GM10266 (cell line): Measurements from ENCODE around the gene GNPAT.

Experiments
- DNase-seq: peaks from one replicate; pipeline ENCODE4 v3.0.0; 2012; ENCODE audit errors: extremely low spot score
- TF ChIP-seq, protein P1 (sequence below): IDR thresholded peaks from 2 replicates; pipeline ENCODE4 v1.5.1; 2012; ENCODE audit warnings: mild to moderate bottlenecking, low read depth; ENCODE audit not compliant: control insufficient read depth, insufficient read depth; ENCODE audit errors: missing control alignments

The GNPAT gene

DNA sequence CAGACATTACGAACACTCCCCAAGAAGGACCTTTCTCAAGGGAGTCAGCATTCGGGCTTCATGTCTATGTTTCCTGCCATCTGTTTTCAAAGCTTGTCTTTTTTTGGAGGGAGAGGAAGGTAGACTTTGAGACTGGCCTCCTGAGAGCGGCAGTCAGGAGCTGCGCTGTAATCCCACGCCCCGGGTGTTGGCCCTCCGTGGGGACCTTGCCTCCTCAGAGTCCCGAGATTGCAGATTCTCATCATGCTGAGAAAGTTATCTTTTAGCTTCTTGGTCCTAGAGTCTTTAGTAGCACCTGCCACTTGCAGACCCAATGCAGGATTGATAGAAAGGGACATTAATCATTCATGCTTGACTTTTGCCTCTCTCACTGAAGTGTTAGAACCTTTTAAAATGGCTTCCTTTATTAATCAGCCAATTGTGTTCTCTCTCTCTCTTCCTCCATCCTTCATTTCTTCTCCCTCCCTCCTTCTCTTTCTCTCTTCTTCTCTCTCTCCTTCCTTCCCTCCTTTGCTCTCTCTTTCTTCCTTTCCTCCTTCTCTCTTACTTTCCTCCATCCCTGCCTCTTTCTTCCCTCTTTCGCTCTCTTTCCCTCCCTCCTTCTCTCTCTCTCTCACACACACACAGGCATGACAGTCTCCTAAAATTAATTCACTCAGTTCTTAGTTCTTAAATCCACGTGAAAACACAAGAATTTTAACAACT, 25.2 kb upstream of the GNPAT start:
- no peak for DNase-seq
- TF ChIP-seq, protein P1, sequence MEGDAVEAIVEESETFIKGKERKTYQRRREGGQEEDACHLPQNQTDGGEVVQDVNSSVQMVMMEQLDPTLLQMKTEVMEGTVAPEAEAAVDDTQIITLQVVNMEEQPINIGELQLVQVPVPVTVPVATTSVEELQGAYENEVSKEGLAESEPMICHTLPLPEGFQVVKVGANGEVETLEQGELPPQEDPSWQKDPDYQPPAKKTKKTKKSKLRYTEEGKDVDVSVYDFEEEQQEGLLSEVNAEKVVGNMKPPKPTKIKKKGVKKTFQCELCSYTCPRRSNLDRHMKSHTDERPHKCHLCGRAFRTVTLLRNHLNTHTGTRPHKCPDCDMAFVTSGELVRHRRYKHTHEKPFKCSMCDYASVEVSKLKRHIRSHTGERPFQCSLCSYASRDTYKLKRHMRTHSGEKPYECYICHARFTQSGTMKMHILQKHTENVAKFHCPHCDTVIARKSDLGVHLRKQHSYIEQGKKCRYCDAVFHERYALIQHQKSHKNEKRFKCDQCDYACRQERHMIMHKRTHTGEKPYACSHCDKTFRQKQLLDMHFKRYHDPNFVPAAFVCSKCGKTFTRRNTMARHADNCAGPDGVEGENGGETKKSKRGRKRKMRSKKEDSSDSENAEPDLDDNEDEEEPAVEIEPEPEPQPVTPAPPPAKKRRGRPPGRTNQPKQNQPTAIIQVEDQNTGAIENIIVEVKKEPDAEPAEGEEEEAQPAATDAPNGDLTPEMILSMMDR: no peak

DNA sequence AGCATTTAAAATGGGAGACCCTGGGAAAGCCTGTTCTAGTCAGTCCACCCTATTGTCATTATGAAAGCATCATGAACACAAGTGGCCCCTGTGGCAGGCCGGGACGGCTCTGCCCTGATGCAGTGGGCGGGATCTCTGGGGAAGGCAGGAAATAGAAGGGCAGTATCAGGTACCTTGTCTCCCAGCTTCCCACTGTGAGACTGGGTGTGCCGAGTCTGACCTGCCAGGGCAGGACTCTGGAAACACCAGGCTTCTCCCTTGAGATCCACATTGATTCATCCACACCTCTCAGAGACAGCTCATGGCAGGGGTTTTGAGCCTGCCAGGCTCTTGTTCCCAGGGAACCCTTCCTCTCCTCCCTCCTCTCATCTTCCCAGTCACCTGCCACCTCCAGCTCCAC, 24.5 kb upstream of the GNPAT start:
- TF ChIP-seq, protein P1: no peak
- DNase-seq: no peak

DNA sequence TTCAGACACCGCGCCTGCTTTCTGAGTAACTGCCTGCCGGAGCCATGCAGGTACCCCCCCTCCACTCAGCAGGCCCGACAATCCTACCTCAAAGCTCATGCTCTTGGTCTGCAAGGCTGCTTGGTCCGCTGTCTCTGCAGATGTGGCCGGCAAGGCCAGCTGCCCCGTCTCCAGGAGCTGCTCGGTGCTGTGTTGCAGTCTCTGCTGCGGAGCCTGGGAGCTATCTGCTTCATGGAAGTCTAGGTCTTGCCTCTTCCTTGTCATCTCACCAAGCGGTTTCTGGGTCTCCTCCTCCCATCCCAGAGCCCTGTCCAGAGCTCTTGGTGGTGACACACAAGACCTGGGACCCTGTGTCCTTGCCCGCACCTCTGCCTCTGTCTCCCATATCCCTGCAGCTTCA, 24.0 kb upstream of the GNPAT start:
- no peak for DNase-seq
- TF ChIP-seq, protein P1: no peak

DNA sequence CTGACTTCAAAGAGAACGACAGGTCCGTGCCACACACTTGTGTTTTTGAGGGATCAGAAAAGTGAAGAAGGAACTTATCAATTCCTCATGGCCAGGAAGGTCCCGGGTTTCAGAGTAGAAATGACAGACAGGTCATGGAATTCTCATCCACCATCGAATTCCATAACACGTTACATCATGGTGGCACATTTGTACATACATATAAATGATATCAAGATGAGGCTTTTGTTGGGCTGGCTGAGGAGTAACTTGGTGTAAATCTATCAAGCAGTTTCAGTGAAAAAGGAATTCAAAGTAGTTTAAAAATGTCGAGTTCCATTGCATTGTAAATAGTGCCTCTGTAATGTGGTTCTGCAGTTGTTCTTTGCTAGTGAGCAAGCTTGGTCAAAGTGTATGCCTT, 22.9 kb upstream of the GNPAT start:
- DNase-seq: no peak
- TF ChIP-seq, protein P1: no peak

DNA sequence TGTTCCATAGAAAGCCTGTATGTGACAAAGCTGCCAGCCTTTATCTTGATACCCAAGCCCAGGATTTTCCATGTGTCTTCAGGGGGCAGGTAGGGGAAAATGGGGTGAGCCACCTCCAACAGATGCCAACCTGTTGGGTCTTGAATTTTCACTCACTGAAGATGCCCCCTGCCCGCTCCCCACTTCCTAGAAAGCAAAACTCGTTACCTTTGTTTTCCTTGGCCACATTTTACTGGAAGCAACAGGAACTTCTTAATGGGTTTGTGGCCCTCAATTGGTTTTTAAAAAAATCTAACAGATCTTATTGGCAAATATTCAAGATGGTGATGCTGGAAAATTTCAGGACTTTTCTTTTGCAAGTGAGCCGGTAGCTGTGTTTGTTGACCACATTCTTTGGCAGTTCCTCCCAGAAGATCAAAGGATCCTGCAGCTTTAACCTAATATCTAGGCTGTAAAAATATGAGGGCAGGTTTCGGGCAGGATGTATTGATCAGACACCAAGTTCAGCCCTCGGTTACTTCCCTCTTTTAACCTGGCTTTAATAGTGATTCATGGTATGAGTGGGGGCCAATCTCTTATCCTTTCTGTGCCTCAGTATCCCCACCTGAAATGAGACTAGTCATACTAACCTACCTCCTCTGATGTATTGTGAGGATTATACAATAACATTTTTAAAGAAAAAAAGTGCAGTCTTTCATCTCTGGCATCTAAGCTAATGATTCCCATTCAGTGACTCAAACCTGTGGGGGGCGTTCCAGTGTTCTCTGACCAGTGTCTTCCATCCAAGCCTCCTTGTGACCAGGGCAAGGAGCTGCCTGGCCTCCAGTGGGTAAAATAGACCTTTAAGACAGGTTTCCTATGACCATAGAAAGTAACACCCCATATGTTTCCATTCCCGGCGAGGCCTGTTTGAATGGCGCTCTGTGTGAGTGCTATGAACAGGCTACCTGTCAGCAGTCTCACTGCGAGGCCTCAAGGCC, 21.3 kb upstream of the GNPAT start:
- no peak for DNase-seq
- TF ChIP-seq, protein P1: no peak

DNA sequence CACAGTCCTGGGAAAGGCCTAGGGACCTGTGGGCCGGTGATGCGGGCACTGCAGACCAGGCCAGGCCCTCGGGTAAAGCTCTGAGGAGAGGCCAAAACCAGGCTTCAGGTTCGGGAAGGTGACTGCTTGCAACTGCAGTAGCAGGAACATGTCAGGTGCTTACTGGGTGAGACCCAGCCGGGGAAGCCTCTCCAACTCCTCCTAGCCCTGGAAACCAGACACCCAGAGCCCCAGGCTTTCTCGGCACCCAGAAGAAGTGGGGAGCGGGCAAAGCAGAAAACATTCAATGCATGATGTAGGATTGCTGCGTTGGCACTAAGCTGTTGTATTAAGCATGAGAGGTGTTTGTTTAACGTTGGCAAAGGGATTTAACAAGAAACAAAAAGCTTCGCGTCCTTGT, 20.2 kb upstream of the GNPAT start:
- no peak for DNase-seq
- TF ChIP-seq, protein P1: no peak

DNA sequence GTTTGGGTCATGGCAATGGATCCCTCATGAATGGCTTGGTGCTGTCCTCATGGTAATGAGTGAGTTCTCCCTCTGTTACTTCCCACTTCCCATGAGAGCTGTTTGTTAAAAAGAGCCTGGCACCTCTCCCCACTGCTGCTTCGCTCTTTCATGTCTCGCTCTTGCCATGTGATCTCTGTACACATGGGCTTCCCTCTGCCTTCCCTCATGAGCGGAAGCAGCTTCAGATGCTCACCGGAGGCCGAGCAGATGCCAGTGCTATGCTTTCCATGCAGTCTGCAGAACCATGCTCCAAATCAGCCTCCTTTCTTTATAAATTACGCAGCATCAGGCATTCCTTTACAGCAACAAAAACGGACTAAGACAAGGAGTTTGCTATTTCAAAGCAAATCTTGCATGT, 14.9 kb upstream of the GNPAT start:
- TF ChIP-seq, protein P1: no peak
- no peak for DNase-seq
